GM18502 (cell line): ENCODE measurements around the gene EEIG1.
"Not testable (repeated sequence)": the region's sequence is repeated elsewhere in the genome, so short reads cannot be mapped to it uniquely, and the experiment has no call there.

ENCODE experiments used
- ATAC-seq: cut with Tn5 transposase; IDR thresholded peaks from one replicate; pipeline ENCODE4 v1.9.1; 2021; ENCODE audit warnings: mild to moderate bottlenecking; ENCODE audit not compliant: unreplicated experiment, poor library complexity

EEIG1 gene

DNA sequence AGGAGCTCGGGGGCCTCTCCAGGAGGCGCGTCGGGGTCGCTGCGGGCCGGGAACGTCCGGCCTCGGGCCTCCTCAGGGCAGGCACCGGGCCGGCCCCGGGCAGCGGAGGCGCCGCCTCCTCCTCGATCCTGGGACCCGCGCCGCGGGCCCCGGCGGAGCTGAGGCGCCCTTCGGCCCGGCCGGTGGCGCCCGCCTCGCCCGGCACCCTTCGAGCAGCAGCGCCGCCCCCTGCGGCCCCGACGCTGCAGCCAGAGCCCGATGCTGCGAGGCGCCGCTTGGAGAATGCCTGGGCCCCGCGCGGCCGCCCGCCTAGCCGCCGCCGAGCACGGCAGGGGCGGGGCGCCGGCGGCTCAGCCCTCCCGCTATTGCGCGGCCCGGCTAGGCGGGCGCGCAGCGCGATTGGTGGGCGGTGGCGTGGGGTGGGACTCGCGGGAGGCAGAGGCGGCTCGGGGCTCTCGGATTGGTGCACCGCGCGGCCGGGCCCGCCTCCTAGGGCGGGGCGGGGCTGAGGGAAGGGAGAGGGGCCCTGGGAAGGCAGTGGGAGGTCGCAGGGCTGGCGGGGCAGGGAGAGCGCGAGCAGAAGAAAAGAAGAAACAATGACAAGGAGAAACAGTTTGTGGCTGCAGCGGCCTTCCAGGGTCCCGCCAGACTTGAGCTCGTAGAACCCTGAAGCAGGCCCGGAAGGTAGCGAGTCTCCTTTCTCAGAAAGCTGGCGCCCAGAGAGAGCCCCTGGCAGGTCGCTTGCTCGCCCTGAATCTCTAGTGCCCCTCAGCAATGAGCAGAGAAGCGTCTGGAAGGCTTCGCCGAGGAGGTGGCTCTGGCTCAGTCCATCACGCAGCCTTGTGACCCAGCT, at the start of gene EEIG1:
EEIG1 (minus strand) TSS at position 284 of the 853 bp plus-strand sequence. CDS start 852 bp downstream, outside the sequence.
- ATAC-seq = peak; percentile 74

DNA sequence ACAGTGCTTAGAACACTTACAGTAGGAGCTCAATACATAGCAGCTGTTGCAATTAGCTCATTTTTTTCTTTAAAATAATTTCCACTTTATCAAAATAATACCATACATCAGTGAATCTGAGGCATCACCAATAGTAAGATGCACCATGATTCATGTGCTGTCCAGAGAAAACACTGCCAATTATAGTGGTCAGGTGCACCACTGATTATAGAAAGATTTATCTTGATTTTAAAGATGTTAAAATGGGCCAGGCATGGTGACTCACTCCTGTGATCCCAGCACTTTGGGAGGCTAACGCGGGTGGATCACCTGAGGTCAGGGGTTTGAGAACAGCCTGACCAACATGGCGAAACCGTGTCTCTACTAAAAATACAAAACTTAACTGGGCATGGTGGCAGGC, 46.9 kb upstream of the EEIG1 start:
- ATAC-seq = no peak

DNA sequence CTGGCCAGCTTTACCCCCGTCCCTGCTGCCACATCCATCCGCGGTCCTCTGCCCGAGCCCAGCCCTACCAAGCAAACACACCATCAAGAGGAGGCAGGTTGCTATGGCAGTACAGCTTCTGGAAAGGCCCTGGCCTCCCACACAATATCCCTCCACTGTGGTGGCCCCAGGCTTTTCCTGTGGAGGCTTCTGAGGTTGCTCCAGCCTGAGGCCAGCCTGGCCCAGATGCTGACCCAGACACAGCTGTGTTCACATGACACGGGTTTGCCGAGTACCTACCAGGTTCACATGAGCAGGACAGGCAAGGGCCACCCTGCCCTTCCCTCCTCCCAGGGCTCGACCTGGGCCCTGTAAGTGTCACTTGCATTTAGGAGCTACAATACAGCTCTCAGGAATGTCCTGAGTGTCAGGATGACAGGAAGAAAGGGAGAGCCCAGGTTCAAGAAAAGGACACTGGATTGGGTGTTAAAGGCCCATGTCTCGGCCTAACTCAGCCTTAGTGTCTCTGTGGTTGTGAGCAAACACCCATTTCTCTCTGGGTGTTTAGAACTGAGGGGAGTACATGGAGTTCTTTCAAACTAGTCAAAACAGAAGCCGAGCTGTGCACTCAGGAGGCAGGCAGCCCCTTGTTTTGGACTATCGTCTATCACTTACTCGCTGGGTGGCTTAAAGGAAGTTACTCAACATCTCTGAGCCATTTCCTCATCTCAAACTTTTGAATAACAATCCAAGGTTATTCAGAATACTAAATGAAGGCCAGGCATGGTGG, 46.2 kb upstream of the EEIG1 start:
- ATAC-seq = no peak

DNA sequence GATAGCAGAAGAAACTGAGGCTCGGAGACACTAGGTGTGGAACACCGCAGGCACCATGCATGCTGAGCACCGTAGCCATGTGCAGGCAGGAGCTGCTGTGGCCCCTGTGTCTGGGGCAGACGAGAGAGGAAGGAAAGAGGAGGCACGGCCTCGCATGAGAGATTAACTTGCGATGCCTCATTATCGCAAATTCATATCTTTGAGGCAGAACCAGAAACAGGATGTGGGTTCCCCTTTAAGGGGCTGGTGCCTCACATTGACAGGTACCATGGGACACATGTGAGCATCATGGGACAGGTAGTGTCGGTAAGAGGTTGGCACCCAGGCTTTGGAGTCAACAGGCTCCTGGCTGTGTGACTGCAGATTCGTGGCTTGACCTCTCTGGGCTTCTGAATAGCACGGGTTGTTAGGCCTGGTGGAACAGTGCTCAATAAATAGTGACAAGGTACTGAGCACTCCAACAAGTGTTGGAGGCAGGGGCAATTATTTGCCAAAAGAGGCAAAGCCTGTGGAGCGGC, 45.5 kb upstream of the EEIG1 start:
- peak; percentile 47 for ATAC-seq

- no peak for ATAC-seq
Measured at GRCh38 chr9:128025736-128026135, 44.9 kb upstream of the EEIG1 start.

GRCh38 chr9:128024761-128025308, 44.0 kb upstream of the EEIG1 start:
- no peak for ATAC-seq

- ATAC-seq = not testable (repeated sequence)
Measured at GRCh38 chr9:128023671-128024070, 42.9 kb upstream of the EEIG1 start.

- no peak for ATAC-seq
Measured at GRCh38 chr9:128022886-128023285, 42.1 kb upstream of the EEIG1 start.

DNA sequence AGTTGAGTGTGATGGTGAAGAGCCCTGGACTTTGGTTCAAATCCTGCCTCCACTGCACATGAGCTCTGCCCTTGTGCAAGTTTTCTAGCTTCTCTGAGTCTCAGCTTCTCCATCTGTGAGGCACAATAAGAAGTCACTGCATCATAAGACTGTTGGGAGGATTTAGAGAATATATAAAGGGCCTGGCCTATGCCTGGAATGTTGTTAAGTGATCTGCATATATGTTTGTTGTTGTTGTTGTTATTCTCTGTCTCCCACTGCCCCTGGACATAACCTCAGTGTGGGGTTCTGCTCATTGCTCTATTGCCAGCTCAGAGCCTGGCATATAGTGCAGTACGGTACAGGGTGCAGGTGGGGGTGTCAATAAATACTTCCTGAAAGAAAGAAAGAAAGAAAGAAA, 40.3 kb upstream of the EEIG1 start:
- ATAC-seq = no peak

DNA sequence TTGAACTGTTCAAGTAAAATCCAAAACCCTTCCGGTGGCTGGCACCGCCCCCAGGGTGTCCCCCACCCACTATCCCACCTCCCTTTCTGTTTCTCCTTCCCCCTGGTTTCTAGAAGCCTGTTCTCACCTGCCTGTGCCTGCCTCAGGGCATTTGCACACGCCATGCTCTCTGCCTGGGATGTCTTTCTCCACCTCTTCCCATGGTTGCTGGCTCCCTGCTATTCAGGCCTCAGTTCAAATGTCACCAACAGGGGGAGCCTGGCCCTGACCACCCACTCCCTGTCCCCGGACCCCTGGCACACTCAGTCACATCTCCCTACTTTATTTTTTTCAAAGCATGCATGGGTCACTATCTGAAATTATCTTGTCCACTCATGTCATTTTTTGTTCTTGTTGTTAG, 39.9 kb upstream of the EEIG1 start:
- ATAC-seq = no peak

DNA sequence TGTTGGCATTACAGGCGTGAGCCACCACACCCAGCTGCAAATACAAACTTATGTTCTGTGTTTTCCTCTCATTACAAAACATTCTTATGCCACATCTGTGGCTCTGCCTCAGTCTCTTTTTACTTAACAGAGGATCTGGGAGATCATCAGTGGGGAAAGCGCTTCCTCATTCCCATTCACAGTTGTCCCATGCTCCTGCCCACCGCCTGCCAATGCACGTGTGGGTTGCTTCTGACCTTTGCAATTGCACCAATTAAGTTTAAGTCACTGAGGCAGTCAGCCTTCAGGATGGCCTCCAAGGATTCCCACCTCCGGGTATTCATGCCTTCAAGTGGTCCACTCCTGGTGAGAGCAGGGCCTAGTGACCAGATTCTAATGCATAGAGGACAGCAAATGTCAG, 34.9 kb upstream of the EEIG1 start:
- ATAC-seq = no peak

- ATAC-seq = no peak
Measured at GRCh38 chr9:128011071-128011817, 30.5 kb upstream of the EEIG1 start.

- no peak for ATAC-seq
Measured at GRCh38 chr9:128009639-128010038, 28.9 kb upstream of the EEIG1 start.

DNA sequence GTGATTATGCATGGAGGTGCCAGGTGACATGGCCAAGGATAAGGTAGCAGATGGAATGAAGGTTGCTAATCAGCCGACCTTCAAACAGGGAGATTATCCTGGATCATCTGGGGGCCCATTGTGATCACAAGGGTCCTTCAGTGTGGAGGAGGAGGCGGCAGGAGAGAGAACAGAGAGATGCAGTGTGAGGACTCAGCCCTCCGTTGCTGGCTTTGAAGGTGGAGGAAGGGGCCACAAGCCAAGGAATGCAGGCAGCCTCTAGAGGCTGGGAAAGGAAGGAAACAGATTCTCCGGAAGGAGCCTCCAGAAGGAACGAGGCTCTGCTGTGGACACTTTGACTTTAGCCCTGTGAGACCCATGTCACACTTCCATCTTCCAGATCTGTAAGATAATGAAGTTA, 27.4 kb upstream of the EEIG1 start:
- ATAC-seq = no peak

GRCh38 chr9:128007566-128008138, 26.9 kb upstream of the EEIG1 start:
- peak; percentile 69 for ATAC-seq

GRCh38 chr9:128006332-128006996, 25.7 kb upstream of the EEIG1 start:
- ATAC-seq = no peak

DNA sequence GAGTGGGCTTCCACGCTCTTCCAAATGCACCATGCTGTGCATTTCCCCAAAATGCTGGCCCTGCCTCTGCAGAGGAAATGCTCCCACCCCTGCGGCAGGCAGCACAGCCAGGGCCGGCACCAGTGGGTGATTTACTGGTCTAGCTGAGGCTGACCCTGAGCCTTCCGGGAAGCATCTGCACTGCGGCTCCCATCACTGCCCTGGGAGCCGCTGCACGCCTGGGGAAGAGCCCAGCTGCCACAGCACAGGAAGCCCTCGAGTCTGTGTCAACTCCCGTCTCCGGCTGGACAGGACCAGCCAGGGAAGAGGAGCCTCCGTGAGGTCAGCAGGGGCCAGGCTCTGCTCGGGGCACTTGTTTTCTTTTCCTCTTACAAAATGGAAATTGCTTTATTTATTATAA, 25.1 kb upstream of the EEIG1 start:
- no peak for ATAC-seq

- no peak for ATAC-seq
Measured at GRCh38 chr9:128003966-128004604, 23.3 kb upstream of the EEIG1 start.

- ATAC-seq = no peak
Measured at GRCh38 chr9:128002959-128003358, 22.2 kb upstream of the EEIG1 start.
